Measurements from ENCODE around the gene ZG16B.

Gene ZG16B

DNA sequence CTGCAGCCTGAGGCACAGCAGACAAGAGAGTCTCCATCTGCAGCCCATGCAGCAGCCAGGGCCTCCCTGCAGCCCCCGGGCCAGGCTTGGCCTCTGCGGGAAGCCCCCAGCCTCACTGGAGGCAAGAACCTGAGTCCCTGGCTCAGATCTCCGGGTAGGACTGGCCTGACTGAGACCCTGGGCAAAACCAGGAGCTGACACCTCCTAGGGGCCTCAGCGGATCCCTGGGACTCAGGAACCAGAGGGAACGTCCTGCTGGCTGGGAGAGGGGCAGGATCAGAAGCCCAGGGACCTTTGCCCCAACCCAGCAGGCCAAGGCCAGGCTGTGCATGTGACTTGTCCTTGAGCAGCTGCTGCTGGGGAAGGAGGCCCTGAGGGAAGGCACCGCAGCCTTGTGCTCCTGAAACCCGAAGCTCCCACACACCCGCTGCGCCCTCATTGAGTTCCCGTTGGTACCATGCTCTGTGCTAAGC is 14.8 kb upstream of the ZG16B start:
- Mint-ChIP-seq H3K4me3 (no peak overlapping the region), H3K27me3 (ENCODE audit: low read depth) (no peaks in the 10 kb centered on the region), H3K36me3 (ENCODE audit: low read depth) (no peaks in the 10 kb centered on the region), H3K9me3 (no peaks in the 10 kb centered on the region), H3K4me1 (ENCODE audit: low read depth) (no peaks in the 10 kb centered on the region), H3K27ac (no peak overlapping the region)

DNA sequence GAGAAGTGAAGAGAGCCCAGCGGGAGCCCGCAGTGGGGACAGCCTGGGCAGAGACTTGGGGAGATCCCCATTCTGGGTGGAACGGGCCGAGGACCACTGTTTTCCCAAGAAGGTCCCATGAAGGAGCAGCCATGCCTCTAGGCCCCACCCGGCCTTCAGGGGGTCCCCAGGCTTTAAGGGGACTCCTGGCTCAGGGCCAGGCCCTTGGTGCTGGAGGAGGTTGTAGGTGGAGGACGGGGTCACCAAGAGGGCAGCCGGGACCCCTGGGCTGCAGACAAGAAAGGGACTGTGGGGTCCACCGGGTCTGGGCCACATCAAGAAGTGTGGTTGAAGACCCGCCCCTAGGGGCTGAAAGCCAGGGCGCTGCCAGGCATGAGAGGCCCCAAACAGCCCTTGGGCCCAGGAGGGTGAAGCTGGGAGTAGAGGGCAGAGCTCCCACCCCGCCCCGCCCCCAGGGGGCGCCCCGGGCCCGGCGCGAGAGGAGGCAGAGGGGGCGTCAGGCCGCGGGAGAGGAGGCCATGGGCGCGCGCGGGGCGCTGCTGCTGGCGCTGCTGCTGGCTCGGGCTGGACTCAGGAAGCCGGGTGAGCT is 13.3 kb upstream of the ZG16B start, which contains the start of gene PRSS21:
PRSS21 (plus strand) TSS at position 487 of the 589 bp plus-strand sequence; CDS start at position 519, 32 bp downstream.
- Mint-ChIP-seq H3K4me3 (no peak within 1 kb of the TSS), H3K27ac (no peak within 1 kb of the TSS), H3K36me3 (ENCODE audit: low read depth) (no peaks in the 10 kb centered on the region), H3K27me3 (ENCODE audit: low read depth) (no peaks in the 10 kb centered on the region), H3K4me1 (ENCODE audit: low read depth) (no peaks in the 10 kb centered on the region), H3K9me3 (no peaks in the 10 kb centered on the region)

DNA sequence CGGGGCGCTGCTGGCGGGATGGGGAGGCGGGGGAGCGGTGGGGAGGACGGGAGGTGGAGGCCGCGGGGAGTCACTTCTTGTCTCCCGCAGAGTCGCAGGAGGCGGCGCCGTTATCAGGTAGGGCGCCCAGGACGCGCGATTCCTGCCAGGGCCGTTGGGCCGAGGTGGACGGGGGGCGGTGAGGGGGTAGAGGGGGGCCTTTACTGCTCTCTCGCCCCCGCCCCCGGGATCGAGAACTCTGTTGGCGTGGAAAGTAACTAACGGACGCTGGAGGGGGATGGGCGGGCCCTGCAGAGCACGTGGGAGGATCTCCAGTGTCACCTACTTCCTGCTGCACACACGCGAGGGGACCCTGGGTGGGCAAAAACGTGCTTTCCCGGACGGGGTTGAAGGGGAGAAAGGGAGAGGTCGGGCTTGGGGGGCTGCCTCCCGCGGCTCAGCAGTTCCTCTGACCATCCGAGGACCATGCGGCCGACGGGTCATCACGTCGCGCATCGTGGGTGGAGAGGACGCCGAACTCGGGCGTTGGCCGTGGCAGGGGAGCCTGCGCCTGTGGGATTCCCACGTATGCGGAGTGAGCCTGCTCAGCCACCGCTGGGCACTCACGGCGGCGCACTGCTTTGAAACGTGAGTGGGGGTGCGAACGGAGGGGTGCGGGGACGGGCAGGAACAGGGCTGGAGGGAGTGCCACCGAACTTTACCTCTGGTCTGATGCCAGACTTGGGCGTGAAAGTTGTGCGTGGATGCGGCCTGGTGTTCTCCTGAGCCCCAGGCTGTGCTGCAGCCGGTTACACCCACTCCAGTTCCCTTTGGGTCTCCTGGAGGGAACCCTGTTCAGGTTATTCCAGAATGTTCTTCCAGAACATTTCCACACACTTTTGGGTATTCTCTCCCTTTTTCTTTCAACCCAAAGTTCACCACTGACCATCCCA is 12.5 kb upstream of the ZG16B start:
- Mint-ChIP-seq H3K9me3 (no peaks in the 10 kb centered on the region), H3K36me3 (ENCODE audit: low read depth) (no peaks in the 10 kb centered on the region), H3K4me1 (ENCODE audit: low read depth) (no peaks in the 10 kb centered on the region), H3K4me3 (no peak overlapping the region), H3K27ac (no peak overlapping the region), H3K27me3 (ENCODE audit: low read depth) (no peaks in the 10 kb centered on the region)

DNA sequence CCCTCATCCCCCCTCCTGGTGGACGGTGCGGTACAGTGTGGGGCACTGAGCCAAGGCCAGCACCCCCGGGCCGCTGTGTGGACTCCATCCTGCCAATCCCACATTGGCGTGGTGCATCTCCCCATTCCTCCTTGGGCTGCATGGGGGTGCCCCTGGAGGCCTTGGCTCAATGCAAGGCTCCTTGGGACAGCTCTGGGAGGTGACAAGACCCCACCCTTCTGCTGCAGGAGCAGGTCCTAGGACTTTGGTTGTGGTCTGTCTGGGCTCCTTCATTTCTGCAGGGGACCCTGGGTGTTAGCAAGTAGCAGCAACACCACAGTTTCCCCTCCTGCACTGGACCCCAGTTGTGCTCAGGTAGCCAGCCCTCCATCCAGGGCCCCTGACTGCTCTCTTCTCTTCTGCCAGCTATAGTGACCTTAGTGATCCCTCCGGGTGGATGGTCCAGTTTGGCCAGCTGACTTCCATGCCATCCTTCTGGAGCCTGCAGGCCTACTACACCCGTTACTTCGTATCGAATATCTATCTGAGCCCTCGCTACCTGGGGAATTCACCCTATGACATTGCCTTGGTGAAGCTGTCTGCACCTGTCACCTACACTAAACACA is 11.7 kb upstream of the ZG16B start:
- Mint-ChIP-seq H3K27ac (no peak overlapping the region), H3K9me3 (no peaks in the 10 kb centered on the region), H3K4me1 (ENCODE audit: low read depth) (no peaks in the 10 kb centered on the region), H3K27me3 (ENCODE audit: low read depth) (peaks cover 4% of the 10 kb centered on the region), H3K36me3 (ENCODE audit: low read depth) (no peaks in the 10 kb centered on the region), H3K4me3 (no peak overlapping the region)

DNA sequence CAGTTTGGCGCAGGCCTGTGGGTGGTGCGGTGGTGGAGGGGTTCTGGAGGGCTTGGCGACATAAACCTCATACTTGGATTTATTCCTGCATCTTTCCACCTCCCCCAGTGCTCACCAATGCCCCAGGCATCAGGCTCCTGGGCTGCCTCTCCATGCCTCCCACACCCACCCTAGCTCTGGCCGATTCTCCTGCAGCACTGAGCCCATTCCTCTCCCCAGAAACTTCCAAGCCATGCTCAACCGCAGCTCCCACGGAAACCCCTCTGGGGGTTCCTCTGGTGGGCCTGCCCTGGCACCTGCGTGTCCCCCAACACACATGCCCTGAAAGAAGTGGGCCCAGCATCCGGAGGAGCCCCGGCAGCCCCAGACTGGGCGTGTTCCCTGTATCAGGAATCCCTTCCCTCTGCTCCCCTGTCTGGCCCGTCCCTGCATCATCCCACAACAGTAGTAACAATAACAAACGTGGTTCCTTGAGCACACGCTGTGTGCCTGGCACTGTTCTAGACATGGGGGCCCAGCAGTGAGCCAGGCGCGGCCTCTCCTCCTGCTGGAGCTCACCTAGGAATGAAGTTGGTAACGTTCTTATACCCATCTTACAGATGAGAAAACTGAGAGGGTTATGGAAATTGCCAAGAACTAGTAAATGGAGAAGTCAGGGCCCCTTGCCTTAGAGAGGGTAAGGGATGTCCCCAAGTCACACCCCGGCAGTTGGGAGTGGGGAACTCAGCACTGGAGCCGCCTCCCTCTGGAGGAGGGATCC is 10.7 kb upstream of the ZG16B start:
- H3K4me1 Mint-ChIP-seq (ENCODE audit: low read depth) = no peaks in the 10 kb centered on the region
- no peak overlapping the region for H3K4me3 Mint-ChIP-seq
- no peaks in the 10 kb centered on the region for H3K9me3 Mint-ChIP-seq
- H3K36me3 Mint-ChIP-seq (ENCODE audit: low read depth) = no peaks in the 10 kb centered on the region
- H3K27me3 Mint-ChIP-seq (ENCODE audit: low read depth) = peaks cover 4% of the 10 kb centered on the region
- no peak overlapping the region for H3K27ac Mint-ChIP-seq

DNA sequence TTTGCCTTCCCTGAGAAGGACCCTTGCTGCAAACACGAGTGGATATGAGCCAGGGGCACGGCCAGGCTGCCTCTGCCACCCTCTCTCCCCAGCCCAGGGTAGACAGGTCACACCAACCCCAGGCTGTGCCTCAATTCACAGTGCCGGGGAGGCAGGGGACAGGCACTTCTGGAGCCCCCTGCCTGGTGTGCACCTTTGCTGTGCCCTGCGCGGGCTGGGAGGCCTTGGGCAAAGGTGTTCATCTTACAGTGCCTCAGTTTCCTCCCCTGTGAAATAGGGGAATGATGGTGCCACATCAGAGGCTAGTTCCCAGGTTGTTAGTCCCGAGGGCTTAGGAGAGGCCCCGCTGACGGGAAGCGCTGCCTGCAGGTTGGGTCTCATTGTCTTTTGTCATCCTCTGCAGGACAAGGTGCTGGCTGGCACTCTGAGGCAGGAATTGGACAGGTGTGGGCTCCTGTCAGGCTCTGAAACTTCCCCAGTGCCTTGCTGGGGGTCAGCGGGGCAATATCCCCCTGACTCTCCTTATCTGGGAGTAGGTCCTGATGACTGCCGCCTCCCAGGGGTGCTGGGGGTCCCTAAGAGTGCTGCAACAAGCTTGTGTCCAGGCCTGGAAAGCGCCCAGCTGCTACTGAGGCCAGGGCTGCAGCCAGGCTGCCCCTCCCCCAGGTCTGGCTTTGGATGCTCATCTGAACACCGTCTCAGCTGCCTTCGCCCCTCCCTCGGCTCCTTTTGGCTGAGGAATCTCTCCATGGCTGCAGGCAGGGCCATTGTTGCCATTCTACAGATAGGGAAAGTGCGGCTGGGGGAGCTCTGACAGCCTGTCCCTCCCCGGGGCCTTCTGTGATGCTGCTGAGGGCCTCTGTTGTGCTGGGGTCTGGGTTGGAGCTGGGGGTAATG is 9.9 kb upstream of the ZG16B start:
- Mint-ChIP-seq H3K27me3 (ENCODE audit: low read depth) (peaks cover 4% of the 10 kb centered on the region), H3K27ac (no peak overlapping the region), H3K36me3 (ENCODE audit: low read depth) (no peaks in the 10 kb centered on the region), H3K4me1 (ENCODE audit: low read depth) (no peaks in the 10 kb centered on the region), H3K9me3 (no peaks in the 10 kb centered on the region), H3K4me3 (no peak overlapping the region)

DNA sequence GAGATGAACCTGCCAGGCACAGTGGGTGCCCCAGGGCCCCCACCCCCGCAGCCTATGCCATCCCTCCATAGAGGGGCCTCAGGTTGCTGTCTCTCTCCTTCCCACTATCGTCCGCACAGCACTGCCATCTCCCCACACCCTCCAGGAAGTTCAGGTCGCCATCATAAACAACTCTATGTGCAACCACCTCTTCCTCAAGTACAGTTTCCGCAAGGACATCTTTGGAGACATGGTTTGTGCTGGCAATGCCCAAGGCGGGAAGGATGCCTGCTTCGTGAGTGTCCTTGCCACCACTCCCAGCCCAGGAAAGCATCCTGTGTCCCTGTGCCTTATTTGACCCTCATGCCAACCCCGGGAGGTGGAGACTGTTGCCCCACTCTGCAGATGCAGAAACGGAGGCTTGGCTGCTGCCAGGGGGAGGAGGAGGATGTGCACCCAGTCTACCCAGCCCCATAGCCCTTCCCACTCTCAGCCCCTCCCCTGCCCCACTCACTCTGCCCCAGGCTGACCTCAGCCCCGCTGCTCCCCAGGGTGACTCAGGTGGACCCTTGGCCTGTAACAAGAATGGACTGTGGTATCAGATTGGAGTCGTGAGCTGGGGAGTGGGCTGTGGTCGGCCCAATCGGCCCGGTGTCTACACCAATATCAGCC is 9.1 kb upstream of the ZG16B start:
- Mint-ChIP-seq H3K27ac (no peak overlapping the region), H3K4me1 (ENCODE audit: low read depth) (no peaks in the 10 kb centered on the region), H3K4me3 (no peak overlapping the region), H3K27me3 (ENCODE audit: low read depth) (peaks cover 4% of the 10 kb centered on the region), H3K9me3 (no peaks in the 10 kb centered on the region), H3K36me3 (ENCODE audit: low read depth) (no peaks in the 10 kb centered on the region)

DNA sequence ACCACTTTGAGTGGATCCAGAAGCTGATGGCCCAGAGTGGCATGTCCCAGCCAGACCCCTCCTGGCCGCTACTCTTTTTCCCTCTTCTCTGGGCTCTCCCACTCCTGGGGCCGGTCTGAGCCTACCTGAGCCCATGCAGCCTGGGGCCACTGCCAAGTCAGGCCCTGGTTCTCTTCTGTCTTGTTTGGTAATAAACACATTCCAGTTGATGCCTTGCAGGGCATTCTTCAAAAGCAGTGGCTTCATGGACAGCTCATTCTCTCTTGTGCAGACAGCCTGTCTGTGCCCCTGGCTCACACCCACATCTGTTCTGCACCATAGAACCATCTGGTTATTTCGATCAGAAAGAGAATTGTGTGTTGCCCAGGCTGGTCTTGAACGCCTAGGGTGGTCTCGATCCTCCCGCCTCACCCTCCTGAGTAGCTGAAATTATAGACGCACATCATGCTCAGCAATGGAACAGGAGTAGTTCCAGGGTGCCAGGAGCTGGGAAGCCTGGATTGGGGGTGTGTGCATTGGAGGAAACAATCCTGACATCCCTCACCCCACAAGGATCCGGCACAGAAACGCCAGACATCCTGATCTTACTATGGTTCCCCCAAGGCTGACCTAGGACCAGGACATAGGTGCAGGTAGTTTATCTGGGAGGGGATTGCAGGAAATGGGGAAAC is 8.5 kb upstream of the ZG16B start:
- Mint-ChIP-seq H3K4me3 (no peak overlapping the region), H3K27me3 (ENCODE audit: low read depth) (peaks cover 4% of the 10 kb centered on the region), H3K9me3 (no peaks in the 10 kb centered on the region), H3K27ac (no peak overlapping the region), H3K4me1 (ENCODE audit: low read depth) (no peaks in the 10 kb centered on the region), H3K36me3 (ENCODE audit: low read depth) (no peaks in the 10 kb centered on the region)

DNA sequence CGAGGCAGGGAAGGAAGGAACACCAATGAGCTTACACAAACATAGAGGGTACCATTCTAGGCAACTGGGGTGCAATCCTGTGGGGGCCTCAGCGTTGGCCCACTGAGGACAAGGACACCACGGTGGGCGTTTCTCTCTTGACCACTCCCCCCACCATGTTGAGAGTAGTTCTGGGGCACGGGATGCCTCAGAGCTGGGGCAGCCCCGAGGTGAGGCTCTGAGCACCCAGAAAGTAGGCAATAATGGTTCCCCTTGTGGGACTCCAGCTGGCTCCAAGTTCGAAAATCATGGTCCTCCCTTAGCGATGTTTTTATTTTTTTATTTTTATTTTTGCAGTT is 8.0 kb upstream of the ZG16B start:
- peaks cover 4% of the 10 kb centered on the region for H3K27me3 Mint-ChIP-seq (ENCODE audit: low read depth)
- no peak overlapping the region for H3K27ac Mint-ChIP-seq

DNA sequence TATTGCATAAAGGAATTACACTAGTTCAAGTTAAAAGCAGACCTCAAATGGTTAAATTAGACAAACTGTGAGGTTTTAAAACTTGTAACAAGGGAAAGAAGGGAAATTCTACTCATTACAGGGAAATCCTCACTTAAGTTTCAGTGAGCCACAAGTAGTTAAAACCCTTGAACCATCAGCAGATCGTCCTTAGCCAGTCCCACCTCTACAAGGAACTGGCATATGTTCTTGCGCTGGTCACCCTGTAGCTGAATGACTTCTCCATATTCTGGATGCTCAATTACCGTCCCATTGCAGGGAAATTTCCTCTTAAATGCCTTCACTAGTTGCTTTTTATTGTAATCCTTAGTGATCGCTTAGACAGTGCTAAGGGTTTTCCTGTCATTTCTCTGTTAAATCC is 7.6 kb upstream of the ZG16B start:
- Mint-ChIP-seq H3K9me3 (no peaks in the 10 kb centered on the region), H3K4me3 (no peak overlapping the region), H3K27me3 (ENCODE audit: low read depth) (peaks cover 4% of the 10 kb centered on the region), H3K4me1 (ENCODE audit: low read depth) (no peaks in the 10 kb centered on the region), H3K36me3 (ENCODE audit: low read depth) (no peaks in the 10 kb centered on the region), H3K27ac (no peak overlapping the region)

More for the DNA sequence above, 8.0 kb upstream of the ZG16B start:
- H3K36me3 Mint-ChIP-seq (ENCODE audit: low read depth) = no peaks in the 10 kb centered on the region
- no peaks in the 10 kb centered on the region for H3K9me3 Mint-ChIP-seq
- no peak overlapping the region for H3K4me3 Mint-ChIP-seq
- H3K4me1 Mint-ChIP-seq (ENCODE audit: low read depth) = no peaks in the 10 kb centered on the region

DNA sequence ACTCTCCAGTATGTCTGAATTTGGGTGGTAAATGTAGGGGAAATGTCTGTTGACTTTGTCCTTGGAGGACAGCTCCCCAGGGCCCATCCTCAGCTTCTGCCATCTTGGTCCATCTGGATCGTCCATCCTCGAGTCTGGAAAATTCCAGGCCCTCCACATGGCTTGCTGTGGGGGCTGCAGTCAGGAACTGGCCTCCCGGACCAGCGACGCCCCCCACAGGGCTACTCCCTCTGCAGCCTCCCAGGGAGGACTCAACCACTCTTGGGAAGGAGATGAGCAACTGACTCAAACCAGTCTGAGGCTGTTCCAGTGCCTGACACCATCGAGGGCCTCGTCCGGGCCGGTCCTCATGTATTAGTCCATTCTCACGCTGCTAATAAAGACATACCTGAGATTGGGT is 5.5 kb upstream of the ZG16B start:
- Mint-ChIP-seq H3K27ac (no peak overlapping the region), H3K36me3 (ENCODE audit: low read depth) (no peaks in the 10 kb centered on the region), H3K9me3 (no peaks in the 10 kb centered on the region), H3K4me3 (no peak overlapping the region), H3K4me1 (ENCODE audit: low read depth) (no peaks in the 10 kb centered on the region), H3K27me3 (ENCODE audit: low read depth) (peaks cover 4% of the 10 kb centered on the region)

DNA sequence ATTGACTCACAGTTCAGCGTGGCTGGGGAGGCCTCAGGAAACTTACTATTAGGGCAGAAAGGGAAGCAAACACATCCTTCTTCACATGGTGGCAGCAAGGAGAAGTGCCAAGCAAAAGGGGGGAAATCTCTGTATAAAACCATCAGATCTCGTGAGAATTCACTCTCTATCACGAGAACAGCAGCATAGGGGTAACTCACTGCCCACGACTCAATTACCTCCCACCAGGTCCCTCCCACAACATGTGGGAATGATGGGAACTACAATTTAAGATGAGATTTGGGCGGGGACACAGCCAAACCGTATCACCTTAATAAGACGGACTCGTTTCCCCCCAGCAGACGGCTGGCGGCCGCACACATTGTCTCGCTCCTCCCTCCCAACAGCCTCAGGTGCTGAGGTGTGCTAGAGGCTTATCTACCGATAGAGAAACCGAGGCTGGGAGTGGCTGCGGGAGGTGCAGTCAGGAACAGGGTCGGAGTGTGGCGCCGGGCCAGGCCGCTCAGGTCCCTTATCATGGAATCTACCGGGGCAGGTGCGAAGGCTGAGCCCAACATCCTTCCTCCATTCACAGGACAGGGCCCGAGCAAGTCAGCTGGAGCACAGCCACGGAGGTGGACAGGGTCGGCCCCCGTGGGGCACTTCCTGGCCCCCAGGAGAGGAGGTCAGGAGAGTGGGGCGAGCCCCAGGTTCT is 4.9 kb upstream of the ZG16B start:
- H3K9me3 Mint-ChIP-seq = no peaks in the 10 kb centered on the region
- peaks cover 2% of the 10 kb centered on the region for H3K4me1 Mint-ChIP-seq (ENCODE audit: low read depth)
- no peak overlapping the region for H3K27ac Mint-ChIP-seq
- peaks cover 4% of the 10 kb centered on the region for H3K27me3 Mint-ChIP-seq (ENCODE audit: low read depth)
- H3K36me3 Mint-ChIP-seq (ENCODE audit: low read depth) = no peaks in the 10 kb centered on the region
- no peak overlapping the region for H3K4me3 Mint-ChIP-seq
